OCI-LY1 (cell line): ENCODE data around the gene PTPRM.

Experiments
- H2AFZ ChIP-seq: fragments of 200-600 bp; sonication (generic), shearing (Covaris generic); 2 replicates; pipeline ENCODE4 v1.6.0; 2014; ENCODE audit warnings: antibody characterized with exemption, mild to moderate bottlenecking, low read length
- H3F3A ChIP-seq: fragments of 200-600 bp; sonication (generic), shearing (Covaris generic); 2 replicates; pipeline ENCODE4 v1.6.0; 2014; ENCODE audit warnings: mild to moderate bottlenecking, antibody characterized with exemption, low read length, moderate library complexity; ENCODE audit not compliant: insufficient read depth
- H3K27ac ChIP-seq: fragments of 200-600 bp; sonication (generic); 2 replicates; pipeline ENCODE4 v1.5.1; 2014; ENCODE audit warnings: low read length, mixed run types, mild to moderate bottlenecking, low read depth; ENCODE audit not compliant: poor library complexity, severe bottlenecking
- H3K27me3 ChIP-seq: fragments of 200-600 bp; sonication (generic); 2 replicates; pipeline ENCODE4 v1.6.0; 2014; ENCODE audit warnings: antibody characterized with exemption, mild to moderate bottlenecking, low read length, moderate library complexity; ENCODE audit not compliant: insufficient read depth
- H3K36me3 ChIP-seq: fragments of 200-600 bp; sonication (generic); 2 replicates; pipeline ENCODE4 v1.6.1; 2014; ENCODE audit warnings: mild to moderate bottlenecking, antibody characterized with exemption, low read length, moderate library complexity, mixed read lengths; ENCODE audit not compliant: insufficient read depth
- H3K4me1 ChIP-seq: fragments of 200-600 bp; sonication (generic); 2 replicates; pipeline ENCODE4 v1.5.1; 2014; ENCODE audit warnings: mild to moderate bottlenecking, low read length, moderate library complexity; ENCODE audit not compliant: insufficient read depth, severe bottlenecking
- H3K4me2 ChIP-seq: fragments of 200-600 bp; sonication (generic), shearing (Covaris generic); 2 replicates; pipeline ENCODE4 v1.6.1; 2014; ENCODE audit warnings: low read length
- H3K4me3 ChIP-seq: fragments of 200-600 bp; sonication (generic); 2 replicates; pipeline ENCODE4 v1.5.1; 2014; ENCODE audit warnings: low read length, low read depth, mild to moderate bottlenecking, mixed read lengths; ENCODE audit not compliant: poor library complexity, severe bottlenecking
- H3K79me2 ChIP-seq: fragments of 200-600 bp; shearing (Covaris generic); 2 replicates; pipeline ENCODE4 v1.6.1; 2016; ENCODE audit warnings: mixed run types, low read length, mixed read lengths; ENCODE audit not compliant: insufficient read depth
- H3K9ac ChIP-seq: fragments of 200-600 bp; sonication (generic), shearing (Covaris generic); 2 replicates; pipeline ENCODE4 v1.6.1; 2014; ENCODE audit warnings: mild to moderate bottlenecking, low read length, mixed read lengths
- H3K9me2 ChIP-seq: fragments of 200-600 bp; sonication (generic), shearing (Covaris generic); 2 replicates; pipeline ENCODE4 v1.6.1; 2014; ENCODE audit warnings: low read depth, mild to moderate bottlenecking, low read length, mixed read lengths
- H3K9me3 ChIP-seq: fragments of 200-600 bp; shearing (Covaris generic); 2 replicates; pipeline ENCODE4 v1.6.1; 2014; ENCODE audit warnings: low read length, mixed read lengths
- H4K20me1 ChIP-seq: fragments of 200-600 bp; sonication (generic), shearing (Covaris generic); 2 replicates; pipeline ENCODE4 v1.6.0; 2016; ENCODE audit warnings: mild to moderate bottlenecking, low read length; ENCODE audit not compliant: insufficient read depth
- EZH2 ChIP-seq: fragments of 200-600 bp; sonication (generic), shearing (Covaris generic); IDR thresholded peaks from 2 replicates; pipeline ENCODE4 v1.8.0; 2017; ENCODE audit warnings: borderline replicate concordance, mixed run types, mild to moderate bottlenecking, antibody characterized with exemption, low read length, moderate library complexity, mixed read lengths
- TF ChIP-seq, protein P1 (sequence below): fragments of 200-600 bp; sonication (generic), shearing (Covaris generic); IDR thresholded peaks from 2 replicates; pipeline ENCODE4 v1.5.1; 2017; ENCODE audit warnings: mild to moderate bottlenecking, antibody characterized with exemption, low read length, moderate library complexity, mixed read lengths

The PTPRM gene

DNA sequence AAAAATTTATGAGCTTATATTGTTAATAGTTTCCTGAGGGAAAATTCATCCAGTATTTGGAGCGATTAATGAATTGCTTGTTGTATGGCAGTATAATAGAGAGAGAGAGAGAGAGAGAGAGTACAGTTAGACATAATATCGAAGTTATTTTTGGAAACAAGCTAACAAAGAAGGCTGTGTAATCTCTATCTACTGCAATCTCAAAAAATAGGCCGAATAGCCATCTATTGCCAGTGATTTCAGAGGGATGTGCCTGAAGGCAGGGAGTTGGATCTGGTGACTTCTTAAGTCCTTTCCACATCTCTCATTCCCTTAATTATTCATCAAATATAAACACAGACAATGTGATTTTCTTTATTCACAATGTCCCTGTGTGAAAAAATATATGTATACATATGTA is 609.0 kb downstream of the PTPRM start:
- H3K4me3 ChIP-seq = no peak overlapping the region
- no peaks in the 10 kb centered on the region for H3K9me2 ChIP-seq
- TF ChIP-seq, protein P1, sequence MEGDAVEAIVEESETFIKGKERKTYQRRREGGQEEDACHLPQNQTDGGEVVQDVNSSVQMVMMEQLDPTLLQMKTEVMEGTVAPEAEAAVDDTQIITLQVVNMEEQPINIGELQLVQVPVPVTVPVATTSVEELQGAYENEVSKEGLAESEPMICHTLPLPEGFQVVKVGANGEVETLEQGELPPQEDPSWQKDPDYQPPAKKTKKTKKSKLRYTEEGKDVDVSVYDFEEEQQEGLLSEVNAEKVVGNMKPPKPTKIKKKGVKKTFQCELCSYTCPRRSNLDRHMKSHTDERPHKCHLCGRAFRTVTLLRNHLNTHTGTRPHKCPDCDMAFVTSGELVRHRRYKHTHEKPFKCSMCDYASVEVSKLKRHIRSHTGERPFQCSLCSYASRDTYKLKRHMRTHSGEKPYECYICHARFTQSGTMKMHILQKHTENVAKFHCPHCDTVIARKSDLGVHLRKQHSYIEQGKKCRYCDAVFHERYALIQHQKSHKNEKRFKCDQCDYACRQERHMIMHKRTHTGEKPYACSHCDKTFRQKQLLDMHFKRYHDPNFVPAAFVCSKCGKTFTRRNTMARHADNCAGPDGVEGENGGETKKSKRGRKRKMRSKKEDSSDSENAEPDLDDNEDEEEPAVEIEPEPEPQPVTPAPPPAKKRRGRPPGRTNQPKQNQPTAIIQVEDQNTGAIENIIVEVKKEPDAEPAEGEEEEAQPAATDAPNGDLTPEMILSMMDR = no peak
- no peak for TF ChIP-seq EZH2
- no peak overlapping the region for H2AFZ ChIP-seq
- H3K27ac ChIP-seq = no peak overlapping the region
- H3K27me3 ChIP-seq = no peaks in the 10 kb centered on the region
- H3K9ac ChIP-seq = no peak overlapping the region
- no peaks in the 10 kb centered on the region for H3K9me3 ChIP-seq
- no peaks in the 10 kb centered on the region for H3K4me1 ChIP-seq
- no peak overlapping the region for H3K4me2 ChIP-seq
- no peaks in the 10 kb centered on the region for H3F3A ChIP-seq
- H3K79me2 ChIP-seq = no peaks in the 10 kb centered on the region
- H3K36me3 ChIP-seq = no peaks in the 10 kb centered on the region
- H4K20me1 ChIP-seq = no peaks in the 10 kb centered on the region

DNA sequence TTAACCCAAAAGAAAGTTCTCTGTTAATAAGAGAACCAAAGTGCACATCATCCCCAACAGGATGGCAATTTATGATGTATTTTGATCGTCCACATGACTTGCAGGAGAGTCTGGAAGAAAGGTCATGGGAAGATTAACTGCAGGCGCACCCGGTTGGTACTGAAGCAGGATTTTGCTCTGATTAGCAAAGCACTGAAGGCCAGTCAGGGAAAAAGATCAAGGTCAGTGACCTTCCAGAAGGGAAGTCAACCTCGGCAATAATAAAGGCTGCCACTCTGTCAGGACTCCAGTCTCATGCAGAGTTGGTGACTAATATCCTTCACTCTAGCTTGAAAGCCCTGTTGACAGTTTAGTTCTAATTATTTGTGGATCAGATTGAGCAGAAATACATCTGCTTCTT is 609.4 kb downstream of the PTPRM start:
- H3K79me2 ChIP-seq = no peaks in the 10 kb centered on the region
- no peaks in the 10 kb centered on the region for H3F3A ChIP-seq
- no peaks in the 10 kb centered on the region for H3K36me3 ChIP-seq
- no peaks in the 10 kb centered on the region for H4K20me1 ChIP-seq
- H3K4me2 ChIP-seq = no peak overlapping the region
- H3K27me3 ChIP-seq = no peaks in the 10 kb centered on the region
- H3K9ac ChIP-seq = no peak overlapping the region
- H3K9me2 ChIP-seq = no peaks in the 10 kb centered on the region
- no peaks in the 10 kb centered on the region for H3K4me1 ChIP-seq
- no peak overlapping the region for H2AFZ ChIP-seq
- TF ChIP-seq, protein P1 = no peak
- TF ChIP-seq EZH2 = no peak
- H3K9me3 ChIP-seq = no peaks in the 10 kb centered on the region
- H3K4me3 ChIP-seq = no peak overlapping the region
- H3K27ac ChIP-seq = no peak overlapping the region

DNA sequence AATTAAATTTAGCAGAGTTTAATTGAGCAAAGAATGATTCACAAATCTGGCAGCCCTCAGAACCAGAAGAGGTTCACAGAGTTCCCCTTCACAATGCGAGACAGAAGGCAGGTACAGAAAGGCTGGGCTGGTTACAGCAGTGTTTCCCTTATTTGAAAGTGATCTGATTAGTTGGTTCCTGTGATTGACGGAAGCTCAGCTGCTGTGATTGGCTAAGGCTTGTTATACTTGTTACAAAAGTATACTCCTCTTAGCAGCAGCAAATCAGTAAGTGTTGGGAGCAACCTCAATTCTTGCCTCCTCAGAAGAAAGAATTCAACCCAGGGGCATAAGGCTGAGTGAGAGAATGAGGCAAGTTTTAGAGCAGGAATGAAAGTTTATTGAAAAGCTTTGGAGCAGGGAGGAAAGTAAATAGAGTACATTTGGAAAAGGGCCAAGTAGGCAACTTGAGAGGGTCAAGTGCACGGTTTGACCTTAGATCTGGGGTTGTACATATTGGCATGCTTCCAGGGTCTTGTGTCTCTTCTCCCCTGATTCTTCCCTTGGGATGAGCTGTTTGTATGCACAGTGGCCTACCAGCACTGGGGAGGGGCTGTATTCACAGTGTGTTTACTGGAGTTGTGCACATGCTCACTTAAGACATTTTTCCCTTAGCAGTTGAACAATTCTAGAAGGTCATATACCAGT is 610.4 kb downstream of the PTPRM start:
- TF ChIP-seq EZH2 = no peak
- TF ChIP-seq, protein P1 = no peak
- Histone ChIP-seq H4K20me1 (no peaks in the 10 kb centered on the region), H3K4me2 (no peak overlapping the region), H3K4me1 (no peaks in the 10 kb centered on the region), H3F3A (no peaks in the 10 kb centered on the region), H3K4me3 (no peak overlapping the region), H3K9me3 (no peaks in the 10 kb centered on the region), H3K9me2 (no peaks in the 10 kb centered on the region), H3K79me2 (no peaks in the 10 kb centered on the region), H2AFZ (no peak overlapping the region), H3K27ac (no peak overlapping the region), H3K9ac (no peak overlapping the region), H3K36me3 (no peaks in the 10 kb centered on the region), H3K27me3 (no peaks in the 10 kb centered on the region)
